HG03558 (cell line): Measurements from ENCODE around the gene ZPBP2.
"Not testable (repeated sequence)": the region's sequence is repeated elsewhere in the genome, so short reads cannot be mapped to it uniquely, and the experiment has no call there.

Experiments
- ATAC-seq: cut with Tn5 transposase; IDR thresholded peaks from one replicate; pipeline ENCODE4 v1.9.1; 2021; ENCODE audit warnings: moderate number of reproducible peaks; ENCODE audit not compliant: unreplicated experiment; ENCODE audit errors: extremely low read depth

ZPBP2 gene, protein sequence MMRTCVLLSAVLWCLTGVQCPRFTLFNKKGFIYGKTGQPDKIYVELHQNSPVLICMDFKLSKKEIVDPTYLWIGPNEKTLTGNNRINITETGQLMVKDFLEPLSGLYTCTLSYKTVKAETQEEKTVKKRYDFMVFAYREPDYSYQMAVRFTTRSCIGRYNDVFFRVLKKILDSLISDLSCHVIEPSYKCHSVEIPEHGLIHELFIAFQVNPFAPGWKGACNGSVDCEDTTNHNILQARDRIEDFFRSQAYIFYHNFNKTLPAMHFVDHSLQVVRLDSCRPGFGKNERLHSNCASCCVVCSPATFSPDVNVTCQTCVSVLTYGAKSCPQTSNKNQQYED

GRCh38 chr17:39867880-39868553 is at the start of gene ZPBP2:
ZPBP2 (plus strand) TSS chr17:39868202; CDS start chr17:39868355, 153 bp downstream.
- ATAC-seq: no peak

- no peak for ATAC-seq
Observed at GRCh38 chr17:39818358-39819000, 49.5 kb upstream of the ZPBP2 start.

DNA sequence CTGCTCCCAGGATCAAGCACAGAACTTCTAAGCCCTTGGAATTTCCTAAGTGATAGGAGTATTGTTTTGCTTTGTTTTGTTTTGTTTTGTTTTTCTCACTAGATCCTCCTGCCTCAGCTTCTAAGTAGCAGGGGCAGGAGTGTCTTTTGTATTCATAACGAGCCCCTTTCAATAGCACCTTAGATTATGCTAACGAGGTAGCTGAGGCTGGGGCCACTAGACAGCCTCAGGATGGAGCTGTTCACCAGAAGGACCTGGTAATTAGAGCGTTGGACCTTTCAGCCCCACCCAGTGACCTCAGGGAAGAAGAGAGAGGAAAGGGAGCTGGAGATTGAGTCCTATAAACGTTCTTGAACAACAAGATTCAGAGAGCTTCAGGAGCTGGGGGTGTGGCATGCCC is 47.5 kb upstream of the ZPBP2 start:
- no peak for ATAC-seq

DNA sequence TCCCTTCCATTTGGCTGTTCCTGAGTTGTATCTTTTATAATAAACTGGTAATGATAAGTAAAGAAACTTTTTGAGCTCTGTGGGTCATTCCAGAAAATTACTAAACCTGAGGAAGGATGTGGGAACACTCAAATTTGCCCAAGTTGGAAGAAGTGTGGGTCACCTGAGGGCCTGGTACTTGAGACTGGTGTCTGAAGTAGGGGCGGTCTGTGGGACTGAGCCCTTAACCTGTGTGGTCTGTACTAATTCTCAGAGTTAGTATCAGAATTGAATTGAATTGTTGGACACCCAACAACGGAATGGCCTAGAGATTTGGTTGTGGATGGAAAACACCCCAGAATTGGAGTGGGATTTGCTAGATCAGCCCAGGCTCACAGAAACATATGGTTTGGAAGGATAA is 47.0 kb upstream of the ZPBP2 start:
- ATAC-seq: no peak

DNA sequence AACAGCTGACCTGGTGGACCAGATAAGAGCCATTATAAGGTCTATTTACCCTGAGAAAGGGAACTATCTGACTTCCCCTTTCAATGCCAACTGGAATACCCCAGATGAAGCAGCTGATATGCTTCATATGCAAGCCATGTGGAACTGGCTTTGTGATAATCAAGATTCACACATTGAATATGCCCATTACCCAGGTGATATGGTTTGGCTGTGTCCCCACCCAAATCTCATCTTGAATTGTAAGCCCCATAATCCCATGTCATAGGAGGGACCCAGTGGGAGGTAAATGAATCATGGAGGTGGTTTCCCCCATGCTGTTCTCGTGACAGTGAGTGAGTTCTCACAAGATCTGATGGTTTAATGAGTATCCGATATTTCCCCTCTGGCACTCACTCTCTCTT is 46.0 kb upstream of the ZPBP2 start:
- no peak for ATAC-seq

GRCh38 chr17:39823407-39824054 is 44.5 kb upstream of the ZPBP2 start:
- ATAC-seq: no peak

DNA sequence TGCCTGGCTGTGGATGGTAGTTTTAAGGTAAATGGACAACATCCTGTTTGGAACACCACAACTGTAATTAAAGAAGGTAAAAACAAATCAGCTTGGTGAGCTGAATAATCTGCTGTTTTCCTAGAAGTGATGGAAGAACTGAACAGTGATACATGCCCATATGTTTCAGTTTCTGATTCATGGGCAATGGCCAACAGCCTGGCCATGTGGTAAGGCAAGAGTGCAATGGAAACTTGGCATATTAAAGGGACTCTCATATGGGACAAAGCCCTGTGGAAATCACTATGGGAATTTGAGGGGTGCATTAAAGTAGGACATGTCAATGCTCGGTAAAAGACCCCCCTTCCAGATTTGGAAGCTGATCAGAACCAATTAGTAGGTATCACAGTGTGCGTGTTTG is 41.7 kb upstream of the ZPBP2 start:
- no peak for ATAC-seq

DNA sequence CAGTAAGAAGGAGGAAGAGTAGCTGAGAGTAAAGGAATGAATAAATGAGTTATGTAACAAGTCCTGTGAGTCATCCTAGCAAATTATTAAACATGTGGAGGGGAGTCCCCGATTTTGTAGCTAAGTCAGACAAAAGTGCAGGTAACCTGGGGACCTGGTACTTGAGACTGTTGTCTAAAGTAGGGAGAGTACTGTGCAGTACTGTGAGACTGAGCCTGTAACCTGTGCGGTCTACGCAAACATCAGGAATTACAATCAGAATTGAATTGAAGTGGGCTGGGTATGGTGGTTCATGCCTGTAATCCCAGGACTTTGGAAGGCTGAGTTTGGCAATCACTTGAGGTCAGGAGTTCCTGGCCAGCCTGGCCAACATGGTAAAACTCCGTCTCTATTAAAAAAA is 39.6 kb upstream of the ZPBP2 start:
- no peak for ATAC-seq

DNA sequence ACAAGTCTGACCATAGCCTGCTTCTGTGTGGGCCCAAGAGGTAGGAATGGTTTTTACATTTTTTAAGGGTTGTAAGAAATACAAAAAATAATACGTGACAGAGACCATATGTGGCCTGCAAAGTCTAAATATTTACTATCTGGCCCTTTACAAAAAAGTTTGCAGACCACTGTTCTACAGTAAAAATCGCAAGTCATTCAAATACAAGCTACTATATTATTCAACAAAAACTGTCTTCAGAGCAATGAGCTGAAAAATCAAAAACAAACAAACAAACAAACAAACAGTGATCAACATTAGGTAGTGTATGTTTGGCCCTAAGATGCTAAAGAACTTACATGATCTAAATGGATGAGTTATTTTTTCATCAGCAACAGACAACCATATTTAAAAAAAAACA is 36.4 kb upstream of the ZPBP2 start:
- no peak for ATAC-seq

DNA sequence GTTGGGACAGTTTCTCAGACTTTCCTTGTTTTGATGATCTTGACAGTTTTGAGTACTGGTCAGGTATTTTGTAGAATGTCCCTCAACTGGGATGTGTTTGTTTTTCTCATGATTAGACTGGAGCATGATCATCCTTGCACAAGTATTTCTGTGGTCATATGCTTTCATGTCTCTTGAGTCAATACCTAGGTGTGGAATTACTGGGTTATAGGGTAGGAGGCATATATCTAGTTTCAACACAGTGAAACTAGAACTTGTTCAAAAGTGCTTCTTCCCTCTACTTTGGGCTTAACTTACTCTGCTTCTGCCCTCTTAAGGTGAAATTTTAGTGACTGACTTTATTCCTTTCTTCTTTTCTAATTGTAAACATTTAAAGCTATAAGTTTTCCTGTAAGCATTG is 34.0 kb upstream of the ZPBP2 start:
- no peak for ATAC-seq

- no peak for ATAC-seq
Observed at GRCh38 chr17:39835038-39835786, 32.8 kb upstream of the ZPBP2 start.

GRCh38 chr17:39836117-39836516 is 31.9 kb upstream of the ZPBP2 start:
- no peak for ATAC-seq

DNA sequence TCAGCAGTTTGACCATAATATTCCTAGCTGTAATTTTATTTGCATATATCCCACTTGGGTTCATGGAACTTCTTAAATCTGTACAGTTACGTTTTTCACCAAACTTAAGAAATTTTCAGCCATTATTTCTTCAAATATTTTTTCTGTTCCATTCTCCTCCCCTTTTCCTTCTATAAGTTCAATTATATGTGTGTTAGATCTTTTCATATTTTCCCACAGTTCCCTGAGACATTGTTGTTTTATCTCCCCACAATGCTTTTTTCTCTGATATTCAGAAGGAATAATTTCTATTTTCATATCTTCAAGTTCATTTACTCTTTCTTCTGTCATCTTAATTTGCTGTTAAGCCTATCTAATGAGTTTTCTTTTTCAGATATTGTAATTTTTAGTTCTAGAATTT is 29.9 kb upstream of the ZPBP2 start:
- ATAC-seq: no peak

- no peak for ATAC-seq
Observed at GRCh38 chr17:39838784-39839183, 29.2 kb upstream of the ZPBP2 start.

GRCh38 chr17:39841134-39841683 is 26.8 kb upstream of the ZPBP2 start:
- ATAC-seq: no peak

DNA sequence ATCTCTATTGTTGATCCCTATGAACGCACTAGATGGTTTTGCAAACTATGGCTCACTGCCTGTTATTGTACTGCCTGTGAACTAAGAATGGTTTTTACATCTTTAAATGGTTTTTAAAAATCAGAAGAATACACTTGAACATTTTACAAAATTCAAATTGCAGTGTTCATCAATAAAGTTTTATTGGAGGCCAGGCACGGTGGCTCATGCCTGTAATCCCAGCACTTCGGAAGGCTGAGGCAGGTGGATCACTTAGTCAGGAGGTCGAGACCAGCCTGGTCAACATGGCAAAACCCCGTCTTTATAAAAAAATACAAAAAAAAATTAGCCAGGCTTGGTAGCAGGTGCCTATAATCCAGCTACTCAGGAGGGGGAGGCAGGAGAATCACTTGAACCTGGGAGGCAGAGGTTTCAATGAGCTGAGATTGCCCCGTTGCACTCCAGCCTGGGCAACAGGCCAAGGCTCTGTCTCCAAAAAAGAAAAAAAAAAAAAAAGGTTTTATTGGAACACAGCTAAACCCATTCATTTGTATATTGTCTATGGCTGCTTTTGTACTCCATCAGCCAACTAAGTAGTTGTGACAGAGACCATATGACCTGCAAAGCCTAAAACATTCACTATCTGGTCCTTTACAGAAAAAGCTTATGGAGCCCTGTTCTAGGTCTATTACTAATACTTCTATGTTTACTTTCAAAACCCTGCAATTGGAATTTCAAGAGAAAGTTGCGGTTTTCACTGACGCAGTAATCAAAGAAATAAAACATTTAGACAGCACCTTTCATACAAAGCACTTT is 22.8 kb upstream of the ZPBP2 start:
- no peak for ATAC-seq

DNA sequence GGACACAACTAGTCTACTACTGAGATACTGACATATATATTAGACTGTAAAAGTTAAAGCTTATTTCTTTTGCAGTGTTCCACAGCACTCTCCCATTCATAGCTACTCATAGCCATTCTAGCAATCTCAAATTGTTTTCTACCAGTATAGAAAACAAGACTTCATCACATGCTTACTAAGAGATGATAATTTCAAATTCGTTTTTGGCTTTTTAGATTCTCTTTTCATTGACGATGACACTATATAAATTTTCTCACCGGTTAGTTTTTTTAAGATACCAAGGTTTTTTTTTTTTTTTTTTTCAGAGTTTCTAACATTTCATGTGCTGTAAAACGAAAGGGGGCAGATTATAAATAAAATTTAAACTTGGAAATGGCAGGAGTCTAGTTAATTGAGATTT is 21.8 kb upstream of the ZPBP2 start:
- ATAC-seq: no peak

DNA sequence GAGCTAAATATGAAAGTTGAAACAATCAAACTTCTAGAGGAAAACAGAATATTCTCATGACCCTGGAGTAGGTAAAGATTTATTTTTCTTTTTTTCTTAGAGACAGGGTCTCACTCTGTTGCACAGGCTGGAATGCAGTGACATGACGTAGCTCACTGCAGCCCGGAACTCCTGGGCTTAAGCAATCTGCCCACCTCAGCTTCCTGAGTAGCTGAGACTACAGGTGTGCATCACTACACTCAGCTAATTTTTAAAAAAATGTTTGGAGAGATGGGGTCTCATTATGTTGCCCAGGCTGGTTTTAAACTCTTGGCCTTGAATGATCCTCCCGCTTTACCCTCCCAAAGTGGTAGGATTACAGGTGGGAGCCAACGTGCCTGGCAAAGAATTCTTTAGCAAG is 19.4 kb upstream of the ZPBP2 start:
- no peak for ATAC-seq

- not testable (repeated sequence) for ATAC-seq
Observed at GRCh38 chr17:39850186-39850585, 17.8 kb upstream of the ZPBP2 start.
